CD4-positive, alpha-beta memory T cell (primary cell): ENCODE measurements around the gene PRKAG1. TPM values are rescaled to one million over a fixed set of nuclear protein-coding genes. Genes with fewer than 3 reads are reported as not detected.

Source experiments
- CTCF ChIA-PET: fragments of 350-600 bp; sonication (Branson Sonifier 250); formaldehyde crosslinking; loops from one replicate; lab custom pipeline; 2021; ENCODE audit warnings: inconsistent platforms; ENCODE audit not compliant: partially characterized antibody; lab: Charles Lee
- POLR2A ChIA-PET: fragments of 350-600 bp; sonication (Branson Sonifier 250); formaldehyde crosslinking; loops from one replicate; lab custom pipeline; 2021; ENCODE audit not compliant: partially characterized antibody; lab: Charles Lee
- DNase-seq, 5 donors: peaks; one replicate each; pipeline versions ENCODE4 v3.0.0 to v3.0.0-alpha.2; 2020 to 2022; ENCODE audit warnings: mixed read lengths in 1 of 5
- H3K27ac ChIP-seq: one replicate; pipeline ENCODE4 v1.7.0; 2013; ENCODE audit warnings: low read depth, low read length
- H3K27me3 ChIP-seq: 2 replicates; pipeline ENCODE4 v1.7.0; 2013; ENCODE audit warnings: mild to moderate bottlenecking, low read length, moderate library complexity; ENCODE audit not compliant: insufficient read depth
- H3K36me3 ChIP-seq: 2 replicates; pipeline ENCODE4 v1.7.0; 2013; ENCODE audit warnings: mild to moderate bottlenecking, low read length, moderate library complexity; ENCODE audit not compliant: insufficient read depth
- H3K4me1 ChIP-seq: 2 replicates; pipeline ENCODE4 v1.7.0; 2013; ENCODE audit warnings: mild to moderate bottlenecking, low read length, moderate library complexity; ENCODE audit not compliant: insufficient read depth
- H3K4me3 ChIP-seq, 2 donors: one replicate each; pipeline ENCODE4 v1.7.0; 2013; ENCODE audit warnings: low read length in 2 of 2, mild to moderate bottlenecking in 1 of 2
- H3K9me3 ChIP-seq, 2 donors: one replicate each; pipeline ENCODE4 v1.7.0; 2013; ENCODE audit warnings: low read length in 2 of 2, control low read depth in 1 of 2; ENCODE audit not compliant: control insufficient read depth in 1 of 2
- H3K27ac Mint-ChIP-seq, 7 donors: one replicate each; pipeline ENCODE4 v1.8.0; 2020 to 2021; ENCODE audit warnings: mixed read lengths in 7 of 7, mild to moderate bottlenecking in 6 of 7, inconsistent platforms in 3 of 7, moderate library complexity in 3 of 7
- H3K27me3 Mint-ChIP-seq, 2 donors: one replicate each; pipeline ENCODE4 v1.8.0; 2020 to 2021; ENCODE audit warnings: mixed read lengths in 2 of 2
- H3K36me3 Mint-ChIP-seq, 2 donors: one replicate each; pipeline ENCODE4 v1.8.0; 2020 to 2021; ENCODE audit warnings: mixed read lengths in 2 of 2, inconsistent platforms in 1 of 2, mild to moderate bottlenecking in 1 of 2
- H3K4me1 Mint-ChIP-seq, 4 donors: one replicate each; pipeline ENCODE4 v1.8.0; 2020 to 2021; ENCODE audit warnings: mixed read lengths in 4 of 4, mild to moderate bottlenecking in 1 of 4
- H3K4me3 Mint-ChIP-seq, 8 donors: one replicate each; pipeline ENCODE4 v1.8.0; 2020 to 2021; ENCODE audit warnings: mixed read lengths in 8 of 8, mild to moderate bottlenecking in 7 of 8, moderate library complexity in 6 of 8, inconsistent platforms in 3 of 8
- H3K9me3 Mint-ChIP-seq, 8 donors: one replicate each; pipeline ENCODE4 v1.8.0; 2020 to 2021; ENCODE audit warnings: mixed read lengths in 8 of 8, mild to moderate bottlenecking in 5 of 8, inconsistent platforms in 3 of 8, moderate library complexity in 1 of 8
- intact Hi-C: fragments of 100-400 bp; cut with micrococcal nuclease; formaldehyde crosslinking; loops from one replicate; pipeline ENCODE4 v1.15.1; 2023
- polyA plus RNA-seq, 2 donors: library from polyadenylated mRNA; unstranded; fragments of 300-500 nt; fragmentation: Illumina TruSeq; gene quantifications; one replicate each; pipeline ENCODE4 v1.2.3, GENCODE V29; 2021
- total RNA-seq, 2 experiments: library from RNA; stranded (reverse); gene quantifications; one replicate each; pipeline ENCODE4 v1.2.3, GENCODE V29; 2021

PRKAG1 gene
- total and polyA plus RNA-seq, 4 experiments from 2014 or later: 47.8 to 53.7 (median 49.6) TPM

GRCh38 chr12:49027846-49028555 is 9.4 kb upstream of the PRKAG1 start:
- no peaks in the 10 kb centered on the region for H3K27me3 Mint-ChIP-seq
- no peak overlapping the region for H3K4me3 ChIP-seq
- no peaks in the 10 kb centered on the region for H3K4me1 ChIP-seq
- intact Hi-C loops: no loop called here
- peak overlapping the region; percentile 9 to 78 (median 57) for H3K27ac Mint-ChIP-seq
- peaks cover 0 to 3% (median 0%) of the 10 kb centered on the region in 4 donors for H3K4me1 Mint-ChIP-seq
- H3K9me3 Mint-ChIP-seq: no peaks in the 10 kb centered on the region
- no peak overlapping the region for H3K27ac ChIP-seq
- no peaks in the 10 kb centered on the region for H3K27me3 ChIP-seq
- peaks cover 58% of the 10 kb centered on the region for H3K36me3 ChIP-seq
- no peaks in the 10 kb centered on the region for H3K9me3 ChIP-seq
- ChIA-PET CTCF (interaction anchor here (1.3 to 1.9 kb wide), 2 partner anchors 16 to 40 kb away, joined by 4 to 5 read pairs; no protein-coding TSS in a partner anchor), POLR2A (interaction anchor here (0.8 to 1.1 kb wide), 2 partner anchors 10 to 18 kb away, joined by 3 read pairs; no protein-coding TSS in a partner anchor)
- no peak overlapping the region for H3K4me3 Mint-ChIP-seq
- DNase-seq: no peak
- peaks cover 25 to 66% of the 10 kb centered on the region in 2 donors for H3K36me3 Mint-ChIP-seq

GRCh38 chr12:49026678-49027480 is 8.3 kb upstream of the PRKAG1 start:
- Mint-ChIP-seq H3K27me3 (no peaks in the 10 kb centered on the region), H3K27ac (peak overlapping the region in 2 of 7 donors; percentile 36 to 65), H3K4me1 (peaks cover 0 to 3% (median 0%) of the 10 kb centered on the region in 4 donors), H3K4me3 (peak overlapping the region in 1 of 8 donors; percentile 36), H3K36me3 (peaks cover 28 to 69% of the 10 kb centered on the region in 2 donors), H3K9me3 (no peaks in the 10 kb centered on the region)
- Histone ChIP-seq H3K27me3 (no peaks in the 10 kb centered on the region), H3K4me1 (no peaks in the 10 kb centered on the region), H3K4me3 (no peak overlapping the region), H3K36me3 (peaks cover 56% of the 10 kb centered on the region), H3K27ac (no peak overlapping the region), H3K9me3 (no peaks in the 10 kb centered on the region)
- intact Hi-C loops: no loop called here
- ChIA-PET POLR2A (no interaction called here), CTCF (interaction anchor here (1.9 kb wide), 1 partner anchor 39 kb away, joined by 5 read pairs; no protein-coding TSS in a partner anchor)
- DNase-seq: no peak

DNA sequence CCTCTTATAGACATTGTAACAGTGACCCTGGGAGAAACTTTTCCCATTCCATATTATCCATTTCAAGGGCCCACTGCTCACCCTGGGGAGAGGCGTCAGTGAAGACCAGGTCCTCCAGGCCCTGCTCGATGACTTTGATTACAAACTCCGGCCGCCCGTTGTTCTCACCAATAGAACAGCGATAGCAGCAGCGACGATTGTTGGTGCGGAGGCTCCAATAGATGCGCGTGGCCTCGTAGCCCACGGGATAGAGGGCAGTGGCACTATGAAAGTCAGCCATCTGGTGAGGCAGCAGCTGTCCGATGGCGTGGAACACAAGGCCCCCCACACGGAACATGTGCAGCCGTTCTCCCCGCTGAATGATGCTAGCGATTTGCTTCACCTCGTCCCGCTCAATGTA is 7.5 kb upstream of the PRKAG1 start:
- H3K27ac Mint-ChIP-seq: peak overlapping the region in 4 of 7 donors; percentile 35 to 65 (median 36)

GRCh38 chr12:49025463-49025862 is 6.9 kb upstream of the PRKAG1 start:
- Histone ChIP-seq H3K4me1 (no peaks in the 10 kb centered on the region), H3K27me3 (no peaks in the 10 kb centered on the region), H3K36me3 (peaks cover 60% of the 10 kb centered on the region), H3K9me3 (no peaks in the 10 kb centered on the region), H3K4me3 (no peak overlapping the region), H3K27ac (no peak overlapping the region)
- H3K4me3 Mint-ChIP-seq: no peak overlapping the region
- H3K36me3 Mint-ChIP-seq: peaks cover 31 to 73% of the 10 kb centered on the region in 2 donors
- peak overlapping the region in 1 of 7 donors; percentile 3 for H3K27ac Mint-ChIP-seq
- CTCF ChIA-PET: interaction anchor here (1.0 kb wide), 1 partner anchor 18 kb away, joined by 3 read pairs; no protein-coding TSS in a partner anchor
- peaks cover 0 to 2% (median 0%) of the 10 kb centered on the region in 4 donors for H3K4me1 Mint-ChIP-seq
- DNase-seq: no peak
- POLR2A ChIA-PET: no interaction called here
- intact Hi-C loops: no loop called here
- no peaks in the 10 kb centered on the region for H3K27me3 Mint-ChIP-seq
- H3K9me3 Mint-ChIP-seq: no peaks in the 10 kb centered on the region

More for the DNA sequence above, 7.5 kb upstream of the PRKAG1 start:
- no peaks in the 10 kb centered on the region for H3K27me3 ChIP-seq
- ChIA-PET POLR2A (no interaction called here), CTCF (interaction anchor here (1.0 kb wide), 1 partner anchor 18 kb away, joined by 3 read pairs; no protein-coding TSS in a partner anchor)
- no peak for DNase-seq
- Mint-ChIP-seq H3K4me3 (peak overlapping the region in 1 of 8 donors; percentile 36), H3K4me1 (peaks cover 0 to 3% (median 0%) of the 10 kb centered on the region in 4 donors), H3K9me3 (no peaks in the 10 kb centered on the region), H3K27me3 (no peaks in the 10 kb centered on the region), H3K36me3 (peaks cover 31 to 72% of the 10 kb centered on the region in 2 donors)
- H3K9me3 ChIP-seq: no peaks in the 10 kb centered on the region
- H3K36me3 ChIP-seq: peaks cover 60% of the 10 kb centered on the region
- intact Hi-C loops: no loop called here
- H3K4me3 ChIP-seq: no peak overlapping the region
- no peaks in the 10 kb centered on the region for H3K4me1 ChIP-seq
- no peak overlapping the region for H3K27ac ChIP-seq

DNA sequence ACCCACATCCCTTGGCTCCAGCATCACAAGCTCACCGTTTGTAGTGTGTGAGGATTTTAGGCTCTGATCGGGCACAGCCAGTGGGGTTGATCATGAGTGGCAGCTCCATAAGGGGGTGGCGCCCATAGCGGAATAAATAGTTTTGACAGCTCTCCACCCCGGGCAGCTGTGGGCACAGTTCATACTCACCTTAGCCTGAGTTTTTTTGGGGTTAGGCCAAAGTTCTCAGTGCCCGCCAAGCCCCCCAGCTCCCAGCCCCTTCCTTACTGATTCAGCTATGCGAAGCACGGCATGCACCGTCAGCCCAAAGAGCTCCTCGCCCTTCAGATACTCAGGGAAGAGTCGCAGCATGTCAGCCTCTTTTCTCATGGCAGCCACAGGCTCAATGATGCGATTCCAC is 6.0 kb upstream of the PRKAG1 start:
- no peak overlapping the region for H3K4me3 Mint-ChIP-seq
- Histone ChIP-seq H3K4me1 (peaks cover 4% of the 10 kb centered on the region), H3K4me3 (no peak overlapping the region), H3K9me3 (no peaks in the 10 kb centered on the region), H3K27ac (no peak overlapping the region), H3K36me3 (peaks cover 60% of the 10 kb centered on the region), H3K27me3 (no peaks in the 10 kb centered on the region)
- no peaks in the 10 kb centered on the region for H3K9me3 Mint-ChIP-seq
- DNase-seq: no peak
- peak overlapping the region in 6 of 7 donors; percentile 55 to 75 (median 61) for H3K27ac Mint-ChIP-seq
- peaks cover 3 to 6% (median 5%) of the 10 kb centered on the region in 4 donors for H3K4me1 Mint-ChIP-seq
- ChIA-PET CTCF (no interaction called here), POLR2A (no interaction called here)
- H3K36me3 Mint-ChIP-seq: peaks cover 31 to 71% of the 10 kb centered on the region in 2 donors
- H3K27me3 Mint-ChIP-seq: no peaks in the 10 kb centered on the region
- intact Hi-C loops: no loop called here

DNA sequence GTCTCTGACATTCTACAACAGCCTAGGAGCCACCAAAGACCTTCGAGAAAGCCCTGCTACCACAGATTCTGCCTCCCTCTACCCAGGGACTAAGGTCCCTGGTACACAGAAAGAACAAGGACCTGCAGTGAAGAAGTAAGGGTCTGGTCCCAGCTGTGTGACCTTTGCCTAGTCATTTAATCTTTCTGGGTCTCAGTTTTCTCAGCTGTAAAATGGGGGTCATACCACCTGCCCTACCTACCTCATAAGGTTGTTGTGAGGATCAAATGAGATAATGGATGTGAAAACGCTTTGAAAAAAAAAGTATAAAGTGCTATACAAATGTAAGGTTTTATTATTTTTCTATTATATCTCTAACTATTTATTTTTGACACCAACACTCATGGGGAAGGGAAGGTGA is 5.2 kb upstream of the PRKAG1 start:
- DNase-seq: no peak
- intact Hi-C loops: no loop called here
- H3K36me3 ChIP-seq: peaks cover 58% of the 10 kb centered on the region
- ChIA-PET POLR2A (no interaction called here), CTCF (no interaction called here)
- H3K4me1 Mint-ChIP-seq: peaks cover 6 to 13% (median 9%) of the 10 kb centered on the region in 4 donors
- peak overlapping the region in 2 of 7 donors; percentile 90 for H3K27ac Mint-ChIP-seq
- no peaks in the 10 kb centered on the region for H3K27me3 ChIP-seq
- H3K4me3 ChIP-seq: no peak overlapping the region
- no peaks in the 10 kb centered on the region for H3K9me3 Mint-ChIP-seq
- no peak overlapping the region for H3K27ac ChIP-seq
- peaks cover 10% of the 10 kb centered on the region for H3K4me1 ChIP-seq
- peaks cover 31 to 73% of the 10 kb centered on the region in 2 donors for H3K36me3 Mint-ChIP-seq
- H3K4me3 Mint-ChIP-seq: no peak overlapping the region
- H3K9me3 ChIP-seq: no peaks in the 10 kb centered on the region
- no peaks in the 10 kb centered on the region for H3K27me3 Mint-ChIP-seq
